ENCODE measurements around the gene GLT1D1.

The GLT1D1 gene

GRCh38 chr12:128978067-128978466 is 124.8 kb downstream of the GLT1D1 start:
- TF ChIP-seq POLR2AphosphoS5 (IDR thresholded peaks at IDR 0.05; ENCODE audit: low read depth, low read length), result no peak
- TF ChIP-seq TAF1 (IDR thresholded peaks at IDR 0.05; ENCODE audit: borderline replicate concordance, insufficient read depth, low read length), result no peak
- TF ChIP-seq FOXP2 (optimal IDR thresholded peaks at IDR 0.05; ENCODE audit: borderline replicate concordance, extremely low read depth, extremely low read length, insufficient read depth), result no peak
- TF ChIP-seq SIN3A (IDR thresholded peaks at IDR 0.05; ENCODE audit: borderline replicate concordance, insufficient read depth, low read length), result no peak
- no peak for TF ChIP-seq REST (IDR thresholded peaks at IDR 0.05; ENCODE audit: insufficient read depth in 1 of 2, low read depth in 2 of 2, low read length in 2 of 2)

GRCh38 chr12:128980623-128981022 is 127.3 kb downstream of the GLT1D1 start:
- no peak for TF ChIP-seq TAF1 (IDR thresholded peaks at IDR 0.05; ENCODE audit: borderline replicate concordance, insufficient read depth, low read length)
- no peak for TF ChIP-seq REST (IDR thresholded peaks at IDR 0.05; ENCODE audit: insufficient read depth in 1 of 2, low read depth in 2 of 2, low read length in 2 of 2)
- no peak for TF ChIP-seq FOXP2 (optimal IDR thresholded peaks at IDR 0.05; ENCODE audit: borderline replicate concordance, extremely low read depth, extremely low read length, insufficient read depth)
- no peak for TF ChIP-seq POLR2AphosphoS5 (IDR thresholded peaks at IDR 0.05; ENCODE audit: low read depth, low read length)
- no peak for TF ChIP-seq SIN3A (IDR thresholded peaks at IDR 0.05; ENCODE audit: borderline replicate concordance, insufficient read depth, low read length)

GRCh38 chr12:128981971-128982533 is 128.8 kb downstream of the GLT1D1 start:
- no peak for TF ChIP-seq FOXP2 (optimal IDR thresholded peaks at IDR 0.05; ENCODE audit: borderline replicate concordance, extremely low read depth, extremely low read length, insufficient read depth)
- TF ChIP-seq TAF1 (IDR thresholded peaks at IDR 0.05; ENCODE audit: borderline replicate concordance, insufficient read depth, low read length), result no peak
- TF ChIP-seq POLR2AphosphoS5 (IDR thresholded peaks at IDR 0.05; ENCODE audit: low read depth, low read length), result no peak
- no peak for TF ChIP-seq REST (IDR thresholded peaks at IDR 0.05; ENCODE audit: insufficient read depth in 1 of 2, low read depth in 2 of 2, low read length in 2 of 2)
- no peak for TF ChIP-seq SIN3A (IDR thresholded peaks at IDR 0.05; ENCODE audit: borderline replicate concordance, insufficient read depth, low read length)

GRCh38 chr12:128982933-128983332 is 129.7 kb downstream of the GLT1D1 start:
- TF ChIP-seq REST (IDR thresholded peaks at IDR 0.05; ENCODE audit: insufficient read depth in 1 of 2, low read depth in 2 of 2, low read length in 2 of 2), result no peak
- no peak for TF ChIP-seq POLR2AphosphoS5 (IDR thresholded peaks at IDR 0.05; ENCODE audit: low read depth, low read length)
- TF ChIP-seq FOXP2 (optimal IDR thresholded peaks at IDR 0.05; ENCODE audit: borderline replicate concordance, extremely low read depth, extremely low read length, insufficient read depth), result no peak
- TF ChIP-seq SIN3A (IDR thresholded peaks at IDR 0.05; ENCODE audit: borderline replicate concordance, insufficient read depth, low read length), result no peak
- no peak for TF ChIP-seq TAF1 (IDR thresholded peaks at IDR 0.05; ENCODE audit: borderline replicate concordance, insufficient read depth, low read length)

Measured in PFSK-1 (cell line).